Activated CD8-positive, alpha-beta memory T cell treated with anti-CD3 and anti-CD28 coated beads, Interleukin-2, amount 50 U/mL, for 1 hour (primary cell): Measurements from ENCODE around the gene INO80B.
"Not testable (repeated sequence)": the region's sequence is repeated elsewhere in the genome, so short reads cannot be mapped to it uniquely, and the experiment has no call there.

Source experiments
- DNase-seq: peaks from one replicate; pipeline ENCODE4 v3.0.0-alpha.2; 2020; ENCODE audit errors: extremely low read depth

Gene INO80B

DNA sequence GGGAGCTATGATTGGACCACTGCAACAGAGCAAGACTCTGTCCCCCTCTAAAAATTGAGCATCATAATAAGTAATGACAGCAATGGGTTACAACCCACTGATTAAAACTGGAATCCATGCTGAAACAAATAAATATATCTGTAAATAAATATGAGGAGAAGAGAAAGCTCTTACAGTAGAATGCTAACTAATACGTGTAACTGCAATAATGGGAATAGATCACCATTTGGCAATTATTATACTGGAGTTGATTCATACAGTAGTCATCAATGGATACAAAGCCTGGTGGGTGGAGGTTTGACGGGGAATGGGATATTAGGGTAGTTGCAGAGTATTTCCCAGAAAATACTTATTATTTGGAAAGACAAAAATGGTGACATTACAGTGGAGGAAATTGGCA lies 6.1 kb upstream of the INO80B start:
- DNase-seq, result no peak

DNA sequence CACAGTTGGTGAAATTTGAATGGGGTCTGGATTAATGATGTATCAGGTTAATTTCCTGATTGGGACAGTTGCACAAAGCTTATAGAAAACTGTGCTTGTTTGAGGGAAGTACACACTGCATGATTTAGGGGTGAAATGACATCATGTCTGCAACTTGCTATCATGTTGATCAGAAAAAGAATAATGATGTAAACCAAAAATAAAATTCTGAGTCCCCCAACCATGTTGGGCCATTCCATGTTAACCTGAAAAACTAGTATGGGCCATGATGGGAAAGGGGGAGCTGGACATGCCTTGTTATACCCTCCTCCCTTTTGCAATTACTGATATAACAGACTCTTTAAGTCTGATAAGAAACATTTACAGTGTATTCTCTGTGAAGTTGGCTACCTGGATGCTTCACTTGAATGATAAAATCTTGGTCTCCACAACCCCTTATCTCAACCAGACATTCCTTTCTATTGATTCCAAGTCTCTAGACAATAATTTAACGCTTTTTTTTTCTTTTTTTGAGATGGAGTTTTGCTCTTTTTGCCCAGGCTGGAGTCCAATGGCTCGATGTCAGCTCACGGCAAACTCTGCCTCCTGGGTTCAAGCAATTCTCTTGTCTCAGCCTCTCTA lies 4.2 kb upstream of the INO80B start:
- no peak for DNase-seq

DNA sequence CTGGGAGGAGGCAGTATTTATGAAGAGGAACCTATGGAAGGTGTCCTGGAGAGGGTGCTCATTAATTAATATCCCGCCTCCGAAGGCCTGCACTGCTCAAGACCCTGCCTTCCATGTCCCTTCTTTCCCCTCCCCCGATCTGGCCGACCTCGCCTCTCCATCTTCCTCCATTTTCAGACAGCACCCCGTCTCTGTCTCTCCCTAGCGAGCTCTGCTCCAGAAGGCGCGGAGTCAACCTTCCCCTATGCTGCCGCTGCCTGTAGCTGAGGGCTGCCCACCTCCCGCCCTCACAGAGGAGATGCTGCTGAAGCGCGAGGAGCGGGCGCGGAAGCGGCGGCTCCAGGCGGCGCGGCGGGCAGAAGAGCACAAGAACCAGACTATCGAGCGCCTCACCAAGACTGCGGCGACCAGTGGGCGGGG lies 2.3 kb downstream of the INO80B start:
- no peak for DNase-seq

DNA sequence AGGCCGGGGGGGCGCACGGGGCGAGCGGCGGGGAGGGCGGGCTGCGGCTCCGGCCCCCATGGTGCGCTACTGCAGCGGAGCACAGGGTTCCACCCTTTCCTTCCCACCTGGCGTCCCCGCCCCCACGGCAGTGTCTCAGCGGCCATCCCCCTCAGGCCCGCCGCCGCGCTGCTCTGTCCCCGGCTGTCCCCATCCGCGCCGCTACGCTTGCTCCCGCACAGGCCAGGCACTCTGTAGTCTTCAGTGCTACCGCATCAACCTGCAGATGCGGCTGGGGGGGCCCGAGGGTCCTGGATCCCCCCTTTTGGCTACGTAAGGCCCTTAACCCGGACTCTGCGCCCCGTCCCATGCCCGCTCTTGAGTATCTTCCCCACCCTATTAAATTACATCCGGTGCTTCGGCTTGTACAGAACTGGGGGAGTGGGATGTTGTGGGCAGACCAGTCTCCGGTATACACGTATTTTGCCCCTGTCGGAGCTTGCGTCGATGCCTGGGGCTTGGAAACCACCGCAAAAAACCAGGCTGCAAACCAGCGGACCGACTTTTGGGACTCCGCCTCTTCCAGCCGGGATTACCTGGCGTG lies 2.8 kb downstream of the INO80B start:
- DNase-seq, result peak; percentile 50

DNA sequence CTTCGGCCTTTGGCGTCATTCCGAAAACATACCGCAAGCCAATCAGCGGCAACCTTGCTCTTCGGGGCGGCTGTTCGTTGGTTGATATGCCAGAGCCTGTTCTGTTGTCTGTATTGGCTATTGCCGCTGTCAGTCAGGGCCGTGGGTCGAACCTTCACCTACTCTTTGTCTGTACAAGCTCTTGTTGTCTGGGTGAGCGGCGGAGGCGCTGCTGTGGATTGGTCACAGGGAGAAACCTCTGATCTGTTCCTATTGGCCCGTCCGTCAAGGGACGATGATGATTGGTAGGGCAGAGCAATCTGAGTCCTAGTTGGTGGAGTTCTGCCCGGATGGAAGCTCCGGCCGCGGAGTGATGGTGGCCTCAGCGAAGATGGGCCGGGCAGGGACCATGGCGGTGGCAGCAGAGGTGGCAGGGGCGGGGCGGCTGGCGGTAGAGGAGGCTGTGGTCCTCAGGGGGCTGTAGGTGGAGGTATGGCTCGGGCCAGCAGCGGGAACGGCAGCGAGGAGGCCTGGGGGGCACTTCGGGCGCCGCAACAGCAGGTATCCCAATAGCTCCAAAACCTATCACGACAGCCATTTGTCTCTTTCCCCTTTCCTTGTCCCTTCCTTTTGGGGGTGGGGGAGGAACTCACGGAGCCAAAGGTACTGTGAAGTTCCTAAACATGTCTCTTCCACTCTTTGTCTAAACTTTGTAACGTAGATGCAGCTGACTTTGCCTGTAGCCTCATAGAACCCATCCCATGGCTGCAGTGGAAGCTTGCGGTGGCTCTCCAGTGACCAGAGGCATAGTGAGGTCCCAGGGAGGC lies 3.4 kb downstream of the INO80B start, which contains the start of gene WBP1:
Gene WBP1, plus strand, starts transcription at position 307 of the 806 bp plus-strand sequence. Its CDS starts 165 bp downstream, at position 472.
- DNase-seq, result peak; percentile 99

DNA sequence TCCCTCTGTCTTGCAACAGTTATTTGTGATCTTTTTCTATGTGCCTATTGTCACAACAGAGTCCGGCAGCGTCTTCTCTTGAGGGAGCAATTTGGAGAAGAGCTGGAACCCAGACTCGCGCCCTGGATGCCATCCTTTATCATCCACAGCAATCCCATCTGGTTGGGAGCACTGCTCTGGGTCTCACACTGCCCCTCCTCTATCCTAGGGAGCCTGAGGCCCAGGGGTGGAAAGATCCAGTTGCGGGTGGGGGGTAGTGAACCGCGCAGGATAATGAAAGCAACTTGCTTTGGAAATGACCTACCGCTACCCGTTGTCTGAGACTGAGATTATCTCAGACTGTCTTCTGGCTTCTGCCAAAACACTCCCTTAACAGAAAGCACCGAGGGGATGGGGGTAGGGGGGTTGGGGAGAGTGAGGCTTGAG lies 4.1 kb downstream of the INO80B start:
- no peak for DNase-seq

DNA sequence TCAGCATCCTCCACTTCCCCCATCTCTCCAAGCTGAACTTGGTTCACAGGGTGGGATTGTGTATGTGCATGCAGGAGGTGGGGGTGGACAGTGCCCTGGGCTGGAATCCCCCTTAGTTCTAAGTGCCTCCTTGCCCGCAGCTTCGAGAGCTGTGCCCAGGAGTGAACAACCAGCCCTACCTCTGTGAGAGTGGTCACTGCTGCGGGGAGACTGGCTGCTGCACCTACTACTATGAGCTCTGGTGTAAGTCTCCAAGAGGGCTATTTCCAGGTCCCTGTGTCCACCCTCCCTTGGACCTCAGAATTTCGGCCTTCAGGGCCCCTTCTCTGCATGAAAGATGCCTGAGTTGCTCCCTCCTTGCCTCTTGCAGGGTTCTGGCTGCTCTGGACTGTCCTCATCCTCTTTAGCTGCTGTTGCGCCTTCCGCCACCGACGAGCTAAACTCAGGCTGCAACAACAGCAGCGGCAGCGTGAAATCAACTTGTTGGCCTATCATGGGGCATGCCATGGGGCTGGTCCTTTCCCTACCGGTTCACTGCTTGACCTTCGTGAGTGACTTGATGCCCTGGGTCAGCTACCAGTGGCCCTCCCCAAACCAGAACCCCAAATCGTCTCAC lies 4.7 kb downstream of the INO80B start:
- not testable (repeated sequence) for DNase-seq

DNA sequence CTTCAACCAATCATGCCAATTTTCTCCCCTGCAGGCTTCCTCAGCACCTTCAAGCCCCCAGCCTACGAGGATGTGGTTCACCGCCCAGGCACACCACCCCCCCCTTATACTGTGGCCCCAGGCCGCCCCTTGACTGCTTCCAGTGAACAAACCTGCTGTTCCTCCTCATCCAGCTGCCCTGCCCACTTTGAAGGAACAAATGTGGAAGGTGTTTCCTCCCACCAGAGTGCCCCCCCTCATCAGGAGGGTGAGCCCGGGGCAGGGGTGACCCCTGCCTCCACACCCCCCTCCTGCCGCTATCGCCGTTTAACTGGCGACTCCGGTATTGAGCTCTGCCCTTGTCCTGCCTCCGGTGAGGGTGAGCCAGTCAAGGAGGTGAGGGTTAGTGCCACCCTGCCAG lies 5.3 kb downstream of the INO80B start:
- DNase-seq, result not testable (repeated sequence)

DNA sequence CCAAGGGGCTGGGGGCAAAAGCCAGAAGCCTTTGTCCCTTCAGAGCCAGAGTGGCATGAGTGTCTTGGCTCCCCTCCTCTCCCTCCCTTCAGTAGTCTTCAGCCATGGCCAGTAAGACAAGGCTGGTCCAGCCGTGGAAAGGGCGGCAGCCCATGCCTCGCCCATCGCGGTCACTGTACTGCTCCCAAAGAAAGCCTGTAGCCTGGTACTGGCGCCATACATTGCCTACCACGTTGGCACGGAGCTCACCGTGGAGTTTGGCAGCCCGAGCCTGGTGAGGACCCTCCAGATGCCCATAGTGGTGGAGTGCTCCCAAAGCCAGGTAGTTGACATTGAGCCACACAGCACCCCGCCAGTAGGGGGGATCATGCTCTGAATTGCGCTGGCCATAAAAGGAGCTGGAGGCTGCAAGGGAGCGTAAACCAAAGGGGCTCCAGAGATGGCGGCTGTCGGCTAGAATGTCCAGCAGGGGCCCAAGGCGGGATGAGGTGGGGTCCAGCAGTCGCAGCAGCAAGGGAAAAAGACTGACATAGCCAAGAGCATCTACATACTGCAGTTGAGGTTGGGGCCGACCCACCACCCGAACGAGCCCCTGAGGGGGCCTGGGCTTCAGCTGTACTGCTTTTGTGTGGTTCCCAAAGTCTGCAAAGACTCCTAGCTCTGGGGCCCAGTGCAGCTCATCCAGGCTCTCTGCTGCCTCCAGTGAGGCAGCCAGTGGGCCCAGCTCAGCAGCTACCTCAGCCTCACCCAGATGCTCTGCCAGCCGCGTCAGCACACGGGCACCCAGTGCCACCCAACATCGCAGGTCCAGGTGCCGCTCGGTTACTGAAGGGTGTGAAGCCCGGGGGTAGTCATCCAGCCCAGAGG lies 6.5 kb downstream of the INO80B start:
- no peak for DNase-seq

DNA sequence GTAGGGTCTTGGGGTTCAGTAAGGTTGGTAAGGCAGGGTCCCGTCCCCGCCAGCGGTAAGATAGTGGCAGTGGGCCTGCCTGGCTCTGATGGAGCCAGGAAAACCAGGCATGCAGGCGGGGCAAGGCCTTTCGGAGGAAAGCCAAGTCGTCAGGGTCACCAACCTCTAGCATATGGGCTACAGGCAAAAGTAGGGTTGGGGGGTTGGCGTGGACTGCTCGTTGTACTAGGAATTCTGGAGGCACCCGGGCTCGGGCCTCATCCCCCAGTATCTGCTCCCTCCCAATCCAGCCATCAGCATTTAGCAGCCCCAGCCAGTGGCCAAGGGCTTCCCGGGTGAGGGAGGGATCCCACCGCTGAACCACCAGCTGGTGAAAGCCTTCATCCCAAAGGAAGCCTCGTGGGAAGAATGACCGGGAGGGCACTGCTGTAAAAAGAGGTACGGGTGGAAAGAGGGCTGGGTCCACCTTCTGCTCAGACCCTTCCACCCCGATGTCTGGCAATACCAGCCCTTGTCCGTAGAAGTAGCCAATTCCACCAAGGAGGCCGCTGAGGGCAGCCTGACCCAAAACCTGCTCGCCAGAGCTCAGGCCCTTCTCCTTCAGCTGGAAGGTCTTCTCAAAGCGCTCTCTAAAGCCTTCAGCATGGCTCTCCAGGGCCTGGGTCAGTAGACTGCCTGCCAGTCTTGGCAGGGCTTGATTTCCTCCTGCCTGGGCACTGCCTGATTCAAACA lies 7.3 kb downstream of the INO80B start:
- no peak for DNase-seq

DNA sequence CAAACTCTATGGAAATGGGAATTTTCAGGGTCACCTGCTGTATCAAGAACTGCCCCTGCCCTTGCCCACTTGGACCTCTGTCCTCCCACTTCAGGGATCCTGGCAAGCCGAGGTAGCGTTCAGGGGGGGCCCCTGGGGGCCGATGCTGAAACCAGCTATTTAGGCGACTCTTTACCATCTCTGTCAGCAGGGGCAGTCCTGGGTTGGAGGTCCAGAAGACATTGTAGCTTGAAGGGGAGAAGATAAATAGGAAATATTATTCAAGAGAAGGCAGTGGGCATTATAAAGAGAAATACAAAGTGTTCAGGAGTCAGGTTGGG lies 7.9 kb downstream of the INO80B start:
- no peak for DNase-seq

DNA sequence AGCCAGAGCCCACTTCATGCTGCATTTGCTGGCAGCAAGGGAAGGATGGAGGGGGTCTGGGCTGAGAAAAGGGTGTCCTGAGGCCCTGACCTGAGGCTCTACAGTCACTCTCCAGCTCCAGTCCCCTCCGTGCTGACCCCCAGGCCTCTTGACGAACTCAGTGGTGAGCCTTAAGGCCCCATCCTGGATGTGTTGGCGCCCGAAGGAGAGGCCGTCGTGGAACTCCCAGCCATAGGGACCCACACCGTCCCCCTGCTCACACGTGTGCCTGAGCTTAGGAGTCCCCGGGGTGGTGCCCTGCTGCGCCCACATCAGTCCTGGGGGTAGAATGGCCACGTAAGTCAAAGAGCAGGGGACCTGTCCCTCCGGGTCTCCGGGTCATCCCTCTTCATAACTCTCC lies 9.5 kb downstream of the INO80B start:
- no peak for DNase-seq

DNA sequence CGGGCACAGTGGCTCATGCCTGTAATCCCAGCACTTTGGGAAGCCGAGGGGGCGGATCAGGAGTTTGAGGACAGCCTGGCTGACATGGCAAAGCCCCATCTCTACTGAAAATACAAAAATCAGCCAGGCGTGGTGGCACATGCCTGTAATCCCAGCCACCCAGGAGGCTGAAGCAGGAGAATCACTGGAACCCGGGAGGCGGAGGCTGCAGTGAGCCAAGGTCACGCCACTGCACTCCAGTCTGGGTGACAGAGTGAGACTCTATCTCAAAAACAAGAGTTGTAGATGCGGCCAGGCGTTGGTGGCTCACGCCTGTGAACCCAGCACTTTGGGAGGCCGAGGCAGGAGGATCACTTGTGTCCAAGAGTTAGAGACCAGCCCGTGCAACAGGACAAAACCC lies 15.9 kb downstream of the INO80B start:
- not testable (repeated sequence) for DNase-seq

DNA sequence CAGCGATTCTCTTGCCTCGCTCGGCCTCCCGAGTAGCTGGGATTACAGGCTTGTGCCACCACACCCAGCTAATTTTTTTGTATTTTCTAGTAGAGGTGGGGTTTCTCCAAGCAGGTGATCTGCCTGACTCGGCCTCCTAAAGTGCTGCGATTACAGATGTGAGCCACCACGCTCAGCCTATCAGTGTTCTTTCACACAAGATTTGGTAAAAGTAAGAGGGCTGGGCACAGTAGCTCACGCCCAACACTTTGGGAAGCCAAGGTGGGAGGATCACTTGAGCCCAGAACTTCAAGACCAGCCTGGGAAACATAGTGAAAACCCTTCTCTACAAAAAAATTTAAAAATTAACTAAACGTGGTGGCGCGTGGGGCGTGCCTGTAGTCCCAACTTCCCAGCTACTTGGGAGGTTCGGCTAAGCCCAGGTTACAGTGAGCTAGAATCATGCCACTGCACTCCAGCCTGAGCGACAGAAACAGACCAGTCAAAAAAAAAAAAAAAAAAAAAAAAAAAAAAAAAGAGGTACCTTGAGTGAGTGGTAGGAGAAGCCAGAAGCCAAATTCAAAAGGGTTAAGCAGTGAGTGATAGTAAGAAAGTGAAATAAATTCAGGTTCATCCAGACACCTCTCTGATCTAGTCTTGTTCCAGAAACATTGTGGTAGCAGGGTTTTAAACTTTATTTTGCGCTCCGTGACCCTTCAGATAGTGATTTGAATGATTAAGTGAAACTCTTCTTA lies 16.6 kb downstream of the INO80B start:
- DNase-seq, result no peak

DNA sequence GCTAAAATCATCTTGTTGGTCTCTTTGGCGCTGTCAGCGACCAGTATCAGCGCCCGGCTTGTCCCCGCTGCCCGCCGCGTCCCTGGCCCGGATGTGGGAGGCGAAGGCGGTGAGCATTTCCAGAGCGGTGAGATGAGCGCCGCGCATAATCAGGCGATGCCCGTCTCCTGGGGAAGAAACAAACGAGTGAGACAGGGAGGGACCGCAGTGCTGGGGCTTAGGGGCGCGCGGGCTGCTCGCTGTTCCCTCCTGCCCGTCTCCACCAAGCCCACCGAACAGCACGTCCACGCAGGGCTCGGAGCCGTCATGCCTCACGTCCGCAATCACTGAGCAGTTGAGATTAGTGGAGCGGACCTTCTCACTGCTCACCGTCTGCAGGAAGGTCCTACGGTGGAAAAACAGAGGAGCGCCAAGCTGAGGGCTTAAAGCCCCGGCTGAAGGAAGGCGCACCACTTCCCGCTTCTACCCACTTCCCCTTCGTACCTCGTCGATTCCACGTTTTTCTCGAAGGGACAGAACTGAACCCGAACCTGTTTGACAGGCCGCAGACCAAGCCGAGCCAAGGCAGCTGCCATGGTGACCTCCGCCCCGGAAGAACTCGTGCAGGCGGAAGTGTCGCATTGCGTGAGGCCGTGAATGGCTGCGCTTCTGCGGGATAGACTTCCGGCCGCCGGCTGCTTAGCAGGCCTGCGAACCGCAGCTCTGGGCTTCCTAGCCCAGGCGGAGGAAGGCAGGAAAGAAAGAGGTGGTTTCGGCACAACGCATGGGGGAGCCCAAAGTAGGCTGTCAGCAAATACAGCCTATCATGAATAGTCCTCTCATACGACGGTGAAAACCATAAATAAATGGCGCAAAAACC lies 17.4 kb downstream of the INO80B start, which contains the start of gene MRPL53:
Gene MRPL53, minus strand, starts transcription at position 595 of the 859 bp plus-strand sequence. Its CDS starts 20 bp downstream, at position 575.
- peak; percentile 97 for DNase-seq

DNA sequence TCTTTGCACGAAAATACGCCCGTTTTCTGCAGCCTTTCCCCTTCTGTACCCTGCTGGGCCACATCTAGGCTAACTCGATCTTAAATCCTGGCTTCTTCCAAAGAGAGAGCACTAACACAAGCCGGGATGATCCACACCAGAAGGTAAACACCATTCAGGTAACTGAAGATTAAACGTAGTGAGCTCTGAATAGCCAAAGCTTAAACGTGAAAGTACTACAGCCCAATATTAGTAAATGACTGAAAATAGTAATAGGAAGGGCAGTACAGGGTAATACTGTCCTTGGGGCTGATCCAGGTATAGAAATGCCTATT lies 18.0 kb downstream of the INO80B start:
- no peak for DNase-seq

DNA sequence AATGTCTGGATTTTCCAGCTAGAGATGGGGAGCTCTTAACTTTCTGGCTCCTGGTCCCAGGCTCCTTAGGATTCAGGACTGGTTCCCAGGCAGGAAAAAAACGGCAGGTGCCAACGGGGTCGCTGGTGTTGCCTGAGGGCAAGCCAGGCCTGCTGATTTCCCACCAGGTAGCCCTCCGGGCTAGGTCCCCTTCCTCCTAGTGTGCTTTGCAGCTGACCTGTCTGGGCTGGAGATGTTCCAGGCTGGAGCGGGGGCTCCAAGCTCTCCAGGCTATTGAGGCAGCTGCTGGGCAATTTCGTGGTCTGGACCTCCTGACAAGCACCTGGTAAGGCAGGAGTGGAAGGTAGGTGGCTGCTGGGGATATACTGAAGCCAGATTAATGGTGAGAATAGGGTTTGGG lies 19.6 kb downstream of the INO80B start:
- no peak for DNase-seq

DNA sequence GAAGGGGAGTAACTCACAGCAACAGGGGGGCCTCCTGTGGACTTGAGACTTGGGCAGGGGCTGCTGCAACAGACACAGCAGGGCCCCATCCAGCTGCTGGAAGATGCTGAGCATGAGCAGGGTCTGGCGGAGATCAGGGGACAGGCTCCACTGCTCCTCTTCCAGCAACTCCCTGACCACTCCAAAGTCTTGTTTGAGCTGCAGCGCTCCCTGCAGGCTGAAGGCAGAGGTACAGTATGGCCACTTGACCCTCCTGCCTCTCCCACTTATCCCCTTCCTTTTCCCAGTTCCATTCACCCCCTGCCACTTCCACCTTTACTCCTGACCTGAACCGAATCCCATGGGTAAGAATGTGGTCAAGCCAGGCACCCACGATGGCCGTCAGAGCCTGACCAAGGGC lies 20.0 kb downstream of the INO80B start:
- no peak for DNase-seq

DNA sequence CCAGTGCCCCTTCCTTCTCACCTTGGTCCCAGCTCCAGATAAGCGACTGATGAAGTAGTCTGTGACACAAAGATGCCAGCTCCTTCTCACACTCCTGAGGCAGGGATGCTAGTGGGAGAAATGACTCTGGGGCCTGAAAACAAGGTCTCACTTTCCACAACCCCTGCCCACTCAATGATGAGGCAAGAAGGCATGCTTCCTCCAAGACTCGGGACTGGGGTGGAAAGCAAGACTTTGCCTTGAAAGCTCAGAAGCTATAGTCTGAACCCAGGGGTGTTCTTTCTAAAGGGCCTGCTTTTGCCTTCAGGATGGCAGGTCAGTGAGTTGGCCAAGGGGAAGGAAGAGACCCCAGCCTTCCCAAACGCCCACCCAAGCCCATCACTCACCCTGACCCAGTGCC lies 26.5 kb downstream of the INO80B start:
- no peak for DNase-seq
